ENCODE results near the gene DBF4.
"Not testable (repeated sequence)": the region's sequence is repeated elsewhere in the genome, so short reads cannot be mapped to it uniquely, and the experiment has no call there.

DBF4 gene

GRCh38 chr7:87876040-87876868, at the start of gene DBF4, which contains the start of gene SLC25A40:
DBF4 (plus strand) TSS chr7:87876493; CDS start chr7:87876733, 240 bp downstream.
SLC25A40 (minus strand) TSS chr7:87876360; CDS start chr7:87858727, 17,633 bp downstream.
- no peak for TF ChIP-seq EZH2phosphoT487 (IDR thresholded peaks at IDR 0.05; ENCODE audit: borderline replicate concordance)
- no peak for TF ChIP-seq CTCF (conservative IDR thresholded peaks at IDR 0.05; ENCODE audit: low read length)
- no peaks in the 10 kb centered on the region for H3K27me3 ChIP-seq (ENCODE audit: insufficient read depth, low read length, poor library complexity, severe bottlenecking)
- no peaks in the 10 kb centered on the region for H3K9me2 ChIP-seq (replicated peaks; ENCODE audit: low read depth, low read length)
- peaks cover 45% of the 10 kb centered on the region for H4K20me1 ChIP-seq (ENCODE audit: insufficient read depth, low read length, poor library complexity, severe bottlenecking)
- H3K9me3 ChIP-seq (ENCODE audit: insufficient read depth, low read depth, low read length): peaks cover 11% of the 10 kb centered on the region
- peaks cover 94% of the 10 kb centered on the region for H3K79me2 ChIP-seq (ENCODE audit: insufficient read depth, low read length)
- H2AFZ ChIP-seq (ENCODE audit: low read length): peak within 1 kb of the TSS; percentile 59
- peaks cover 4% of the 10 kb centered on the region for H3F3A ChIP-seq (ENCODE audit: low read depth)
- H3K4me3 ChIP-seq (ENCODE audit: low read length, poor library complexity, severe bottlenecking): peak within 1 kb of the TSS; percentile 99
- H3K36me3 ChIP-seq (ENCODE audit: insufficient read depth, low read length): peaks cover 11% of the 10 kb centered on the region
- peak within 1 kb of the TSS; percentile 96 for H3K4me2 ChIP-seq (ENCODE audit: low read depth, low read length, poor library complexity, severe bottlenecking)
- H3K9ac ChIP-seq (ENCODE audit: low read depth, low read length, poor library complexity, severe bottlenecking): peak within 1 kb of the TSS; percentile 98
- peaks cover 58% of the 10 kb centered on the region for H3K4me1 ChIP-seq (ENCODE audit: insufficient read depth, low read length, poor library complexity, severe bottlenecking)

GRCh38 chr7:87828383-87828782, 47.9 kb upstream of the DBF4 start:
- H2AFZ ChIP-seq (ENCODE audit: low read length); H4K20me1 ChIP-seq (ENCODE audit: insufficient read depth, low read length, poor library complexity, severe bottlenecking); H3K36me3 ChIP-seq (ENCODE audit: insufficient read depth, low read length); H3K27me3 ChIP-seq (ENCODE audit: insufficient read depth, low read length, poor library complexity, severe bottlenecking); H3K4me1 ChIP-seq (ENCODE audit: insufficient read depth, low read length, poor library complexity, severe bottlenecking); H3K9ac ChIP-seq (ENCODE audit: low read depth, low read length, poor library complexity, severe bottlenecking); H3F3A ChIP-seq (ENCODE audit: low read depth); H3K79me2 ChIP-seq (ENCODE audit: insufficient read depth, low read length); H3K9me2 ChIP-seq (replicated peaks; ENCODE audit: low read depth, low read length); H3K9me3 ChIP-seq (ENCODE audit: insufficient read depth, low read depth, low read length); H3K4me2 ChIP-seq (ENCODE audit: low read depth, low read length, poor library complexity, severe bottlenecking); H3K4me3 ChIP-seq (ENCODE audit: low read length, poor library complexity, severe bottlenecking): not testable (repeated sequence)

GRCh38 chr7:87831097-87831496, 45.2 kb upstream of the DBF4 start:
- H3K79me2 ChIP-seq (ENCODE audit: insufficient read depth, low read length): no peaks in the 10 kb centered on the region
- H3F3A ChIP-seq (ENCODE audit: low read depth): no peaks in the 10 kb centered on the region
- H3K9me2 ChIP-seq (replicated peaks; ENCODE audit: low read depth, low read length): no peaks in the 10 kb centered on the region
- no peaks in the 10 kb centered on the region for H4K20me1 ChIP-seq (ENCODE audit: insufficient read depth, low read length, poor library complexity, severe bottlenecking)
- no peaks in the 10 kb centered on the region for H3K27me3 ChIP-seq (ENCODE audit: insufficient read depth, low read length, poor library complexity, severe bottlenecking)
- H2AFZ ChIP-seq (ENCODE audit: low read length): no peak overlapping the region
- TF ChIP-seq EZH2phosphoT487 (IDR thresholded peaks at IDR 0.05; ENCODE audit: borderline replicate concordance) (no peak), CTCF (conservative IDR thresholded peaks at IDR 0.05; ENCODE audit: low read length) (no peak)
- no peaks in the 10 kb centered on the region for H3K4me1 ChIP-seq (ENCODE audit: insufficient read depth, low read length, poor library complexity, severe bottlenecking)
- H3K4me3 ChIP-seq (ENCODE audit: low read length, poor library complexity, severe bottlenecking): no peak overlapping the region
- H3K9me3 ChIP-seq (ENCODE audit: insufficient read depth, low read depth, low read length): peaks cover under 1% of the 10 kb centered on the region; the same call in 1 of the 2 replicates
- no peak overlapping the region for H3K4me2 ChIP-seq (ENCODE audit: low read depth, low read length, poor library complexity, severe bottlenecking)
- H3K36me3 ChIP-seq (ENCODE audit: insufficient read depth, low read length): peaks cover 11% of the 10 kb centered on the region; the same call in 1 of the 2 replicates
- H3K9ac ChIP-seq (ENCODE audit: low read depth, low read length, poor library complexity, severe bottlenecking): no peak overlapping the region
